ENCODE results near the gene DNAAF2. TPM values are rescaled to one million over a fixed set of nuclear protein-coding genes. Genes with fewer than 3 reads are reported as not detected.
A peak's percentile ranks its signal among the peaks of the same experiment; 100 is the strongest.
"Not testable (repeated sequence)": the region's sequence is repeated elsewhere in the genome, so short reads cannot be mapped to it uniquely, and the experiment has no call there.

DNAAF2 gene
- total RNA-seq, 1 donor from 2014 or later = 12.3 TPM

DNA sequence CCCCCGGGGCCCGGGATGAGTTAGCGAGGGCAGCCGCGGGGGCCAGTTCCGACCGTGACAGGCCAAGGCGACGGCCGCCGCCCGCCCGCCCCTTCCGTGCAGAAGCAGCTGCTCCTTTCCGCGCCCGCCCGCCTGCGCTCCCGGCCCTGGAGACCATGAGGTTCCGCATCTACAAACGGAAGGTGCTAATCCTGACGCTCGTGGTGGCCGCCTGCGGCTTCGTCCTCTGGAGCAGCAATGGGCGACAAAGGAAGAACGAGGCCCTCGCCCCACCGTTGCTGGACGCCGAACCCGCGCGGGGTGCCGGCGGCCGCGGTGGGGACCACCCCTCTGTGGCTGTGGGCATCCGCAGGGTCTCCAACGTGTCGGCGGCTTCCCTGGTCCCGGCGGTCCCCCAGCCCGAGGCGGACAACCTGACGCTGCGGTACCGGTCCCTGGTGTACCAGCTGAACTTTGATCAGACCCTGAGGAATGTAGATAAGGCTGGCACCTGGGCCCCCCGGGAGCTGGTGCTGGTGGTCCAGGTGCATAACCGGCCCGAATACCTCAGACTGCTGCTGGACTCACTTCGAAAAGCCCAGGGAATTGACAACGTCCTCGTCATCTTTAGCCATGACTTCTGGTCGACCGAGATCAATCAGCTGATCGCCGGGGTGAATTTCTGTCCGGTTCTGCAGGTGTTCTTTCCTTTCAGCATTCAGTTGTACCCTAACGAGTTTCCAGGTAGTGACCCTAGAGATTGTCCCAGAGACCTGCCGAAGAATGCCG is 13.7 kb downstream of the DNAAF2 start:
- peak; percentile 80 for DNase-seq

DNA sequence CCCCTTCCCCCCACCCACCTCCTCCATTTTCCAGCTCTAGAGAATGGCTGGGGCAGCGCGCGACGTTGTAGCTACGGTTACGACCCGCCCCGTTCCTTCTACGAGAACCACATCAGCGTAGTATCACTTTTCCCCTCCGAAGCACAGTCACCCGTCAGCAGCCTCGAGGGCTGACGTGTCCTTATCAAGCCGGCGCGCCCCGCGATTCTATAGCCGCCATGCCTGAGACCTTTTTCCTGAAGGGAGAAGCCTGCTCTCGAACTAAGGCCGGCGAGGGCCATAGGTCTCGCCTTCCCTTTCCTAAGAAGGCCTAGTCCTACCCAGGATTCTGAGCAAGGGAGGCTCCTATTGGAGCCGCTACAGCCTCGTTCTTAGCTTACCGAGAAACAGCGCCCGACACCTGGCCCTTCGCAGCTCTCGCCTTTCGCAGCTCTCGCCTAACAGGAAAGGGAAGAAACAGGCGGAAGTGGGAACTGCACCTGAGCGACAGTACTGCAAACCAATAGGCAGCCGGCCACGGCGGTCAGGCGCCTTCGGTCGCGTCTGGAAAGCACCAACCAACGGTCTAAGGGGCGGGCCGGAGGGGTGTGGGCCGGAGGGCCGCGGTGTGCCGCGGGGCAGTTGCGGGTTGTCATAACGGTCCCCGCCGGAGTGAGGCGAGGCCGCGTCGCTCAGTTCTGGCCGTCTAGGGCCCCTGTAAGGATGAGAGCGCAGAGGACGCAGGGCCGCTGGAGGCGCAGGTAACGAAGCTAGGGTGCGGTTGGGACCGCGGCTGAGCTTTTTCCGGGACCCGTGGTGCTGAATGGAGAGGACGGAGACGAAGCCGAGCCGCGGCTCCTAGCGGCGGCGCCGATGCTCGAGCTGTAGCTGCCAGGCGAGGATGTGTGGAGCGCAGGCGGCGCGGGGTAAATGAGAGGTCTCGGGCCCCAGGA is 14.6 kb downstream of the DNAAF2 start, which contains the start of the genes MGAT2 and RPL36AL:
Gene MGAT2 (plus strand): TSS at position 618 of the 932 bp plus-strand sequence. CDS start 470 bp downstream, outside the sequence.
Gene RPL36AL (minus strand): TSS at position 445 of the 932 bp plus-strand sequence. CDS start 1,522 bp downstream, outside the sequence.
- peak; percentile 99 for DNase-seq

DNA sequence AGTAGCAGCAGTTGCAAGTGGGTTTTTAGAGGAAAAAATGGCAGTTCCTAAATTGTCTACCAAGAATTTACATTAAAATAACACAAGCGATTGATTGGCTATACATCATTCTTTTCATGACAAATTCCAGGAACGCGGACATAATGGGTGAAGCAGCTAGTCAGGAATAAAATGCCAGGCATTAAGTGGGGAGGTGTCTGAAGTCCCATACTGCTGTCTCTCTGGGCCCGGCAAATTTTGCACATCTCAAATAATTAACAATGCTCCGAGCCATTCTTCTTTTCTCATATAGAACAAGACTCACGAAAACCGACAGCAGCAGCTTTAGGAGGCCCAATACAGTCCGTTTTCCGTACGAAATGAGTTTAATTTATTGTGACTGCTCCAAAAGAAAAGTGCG is 15.3 kb downstream of the DNAAF2 start:
- peak; percentile 13 for DNase-seq

DNA sequence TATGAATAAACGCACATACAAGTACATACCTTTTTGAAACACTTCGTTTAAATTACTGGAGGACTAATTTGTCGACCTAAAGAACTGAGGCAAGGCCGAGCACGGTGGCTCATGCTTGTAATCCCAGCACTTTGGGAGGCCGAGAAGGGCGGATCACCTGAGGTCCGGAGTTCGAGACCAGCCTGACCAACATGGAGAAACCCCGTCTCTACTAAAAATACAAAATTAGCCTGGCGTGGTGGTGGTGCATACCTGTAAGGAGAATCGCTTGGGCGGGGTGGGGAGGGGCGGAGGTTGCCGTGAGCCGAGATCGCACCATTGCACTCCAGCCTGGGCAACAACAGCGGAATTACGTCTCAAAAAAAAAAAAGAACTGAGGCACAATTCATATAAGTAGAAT is 15.8 kb downstream of the DNAAF2 start:
- not testable (repeated sequence) for DNase-seq

DNA sequence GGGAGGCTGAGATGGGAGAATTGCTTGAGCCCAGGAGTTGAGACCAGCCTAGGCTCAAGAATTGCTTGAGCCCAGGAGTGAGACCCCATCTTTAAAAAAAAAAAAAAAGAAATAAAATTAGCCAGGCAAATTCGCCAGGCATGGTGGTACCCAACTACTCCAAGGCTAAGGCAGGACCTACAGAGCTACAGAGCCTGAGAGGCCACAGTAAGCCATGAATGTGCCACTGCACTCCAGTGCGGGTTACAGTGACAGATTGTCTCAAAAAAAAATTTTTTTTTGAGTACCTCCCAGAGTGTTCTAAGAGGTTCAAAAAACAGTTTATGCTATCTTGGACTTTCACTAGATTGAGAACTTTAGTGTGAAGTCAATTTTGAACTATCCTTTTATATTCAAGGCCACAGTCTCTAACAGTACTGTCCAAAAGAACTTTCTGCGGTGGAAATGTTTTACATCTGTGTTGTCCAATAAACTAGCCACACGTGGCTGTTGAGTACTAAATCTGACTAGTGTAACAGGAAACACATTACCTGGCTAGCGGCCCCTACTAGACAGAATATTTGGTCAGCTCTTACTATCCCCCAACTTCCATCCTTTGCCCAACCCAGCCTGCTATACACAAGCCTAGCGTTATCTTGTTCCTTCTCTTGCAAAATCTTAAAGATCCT is 17.1 kb downstream of the DNAAF2 start:
- DNase-seq = no peak

DNA sequence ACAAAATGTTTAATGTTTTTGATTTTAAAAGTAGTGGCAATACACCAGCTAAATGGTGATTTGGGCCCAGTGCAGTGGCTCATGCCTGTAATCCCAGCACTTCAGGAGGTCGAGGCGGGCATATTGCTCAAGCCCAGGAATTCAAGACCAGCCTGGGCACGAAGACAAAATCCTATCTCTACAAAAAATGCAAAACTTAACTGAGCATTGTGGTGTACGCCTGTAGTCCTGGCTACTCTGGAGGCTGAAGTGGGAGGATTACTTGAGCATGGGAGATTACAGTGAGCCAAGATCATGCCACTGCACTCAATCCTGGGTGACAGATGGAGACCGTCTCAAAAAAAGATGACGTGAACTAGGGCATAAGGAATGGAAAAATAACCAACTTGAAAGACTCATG is 19.3 kb downstream of the DNAAF2 start:
- no peak for DNase-seq

DNA sequence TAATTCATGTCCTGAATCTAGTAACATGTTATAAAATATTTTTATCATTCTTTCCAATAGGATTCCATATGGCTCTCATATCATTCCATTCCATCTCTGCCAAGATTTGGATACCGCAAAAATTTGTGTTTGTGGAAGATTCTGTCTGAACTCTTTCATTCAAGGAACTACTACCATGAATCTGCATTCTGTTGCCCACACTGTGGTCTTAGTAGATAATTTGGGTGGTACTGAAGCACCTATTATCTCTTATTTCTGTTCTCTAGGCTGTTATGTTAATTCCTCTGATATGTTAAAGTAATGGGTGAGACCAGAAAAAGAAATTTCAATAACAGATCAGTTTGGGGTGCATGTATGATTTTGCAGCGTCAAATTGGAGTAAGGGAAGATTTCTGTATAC is 20.8 kb downstream of the DNAAF2 start:
- DNase-seq = no peak

DNA sequence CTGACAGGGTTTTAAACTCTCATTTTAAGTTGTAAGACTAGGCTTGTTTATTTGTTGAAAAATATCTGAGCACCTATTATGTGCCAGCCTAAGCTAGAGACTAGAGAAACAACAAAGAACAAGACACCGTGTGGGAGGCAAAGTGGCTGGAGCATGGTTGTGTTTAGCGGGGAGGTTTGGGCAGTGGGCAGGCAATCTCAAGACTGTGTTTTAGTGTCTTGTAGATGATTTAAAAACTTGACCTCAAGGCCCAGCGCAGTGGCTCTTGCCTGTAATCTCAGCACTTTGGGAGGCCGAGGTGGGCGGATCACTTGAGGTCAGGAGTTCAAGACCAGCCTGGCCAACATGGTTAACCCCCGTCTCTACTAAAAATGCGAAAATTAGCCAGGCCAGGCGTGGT is 22.4 kb downstream of the DNAAF2 start:
- no peak for DNase-seq

DNA sequence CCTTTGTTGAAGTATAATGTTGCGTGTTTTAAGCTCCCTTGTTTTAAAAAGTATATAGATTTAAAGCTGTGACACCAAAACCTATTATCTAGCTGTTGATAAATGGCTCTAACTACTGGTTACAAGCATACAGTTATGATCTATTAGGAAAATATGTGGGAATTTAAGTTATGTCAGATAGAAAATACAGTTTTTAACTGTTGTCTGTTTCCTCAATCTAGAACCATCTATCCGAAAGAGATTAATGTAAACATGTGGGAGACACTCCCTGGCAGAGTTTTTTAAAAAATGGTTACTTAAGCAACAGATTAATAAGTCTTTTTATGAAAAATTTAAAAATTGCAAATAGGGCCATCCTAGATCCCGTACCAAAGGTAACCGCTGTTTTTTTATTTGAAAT is 22.8 kb downstream of the DNAAF2 start:
- no peak for DNase-seq

DNA sequence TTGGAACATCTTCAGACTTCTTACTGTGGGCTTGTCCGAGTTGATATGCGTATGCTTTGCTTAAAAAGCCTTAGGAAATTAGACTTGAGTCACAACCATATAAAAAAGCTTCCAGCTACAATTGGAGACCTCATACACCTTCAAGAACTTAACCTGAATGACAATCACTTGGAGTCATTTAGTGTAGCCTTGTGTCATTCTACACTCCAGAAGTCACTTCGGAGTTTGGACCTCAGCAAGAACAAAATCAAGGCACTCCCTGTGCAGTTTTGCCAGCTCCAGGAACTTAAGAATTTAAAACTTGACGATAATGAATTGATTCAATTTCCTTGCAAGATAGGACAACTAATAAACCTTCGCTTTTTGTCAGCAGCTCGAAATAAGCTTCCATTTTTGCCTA is 27.5 kb downstream of the DNAAF2 start:
- no peak for DNase-seq

DNA sequence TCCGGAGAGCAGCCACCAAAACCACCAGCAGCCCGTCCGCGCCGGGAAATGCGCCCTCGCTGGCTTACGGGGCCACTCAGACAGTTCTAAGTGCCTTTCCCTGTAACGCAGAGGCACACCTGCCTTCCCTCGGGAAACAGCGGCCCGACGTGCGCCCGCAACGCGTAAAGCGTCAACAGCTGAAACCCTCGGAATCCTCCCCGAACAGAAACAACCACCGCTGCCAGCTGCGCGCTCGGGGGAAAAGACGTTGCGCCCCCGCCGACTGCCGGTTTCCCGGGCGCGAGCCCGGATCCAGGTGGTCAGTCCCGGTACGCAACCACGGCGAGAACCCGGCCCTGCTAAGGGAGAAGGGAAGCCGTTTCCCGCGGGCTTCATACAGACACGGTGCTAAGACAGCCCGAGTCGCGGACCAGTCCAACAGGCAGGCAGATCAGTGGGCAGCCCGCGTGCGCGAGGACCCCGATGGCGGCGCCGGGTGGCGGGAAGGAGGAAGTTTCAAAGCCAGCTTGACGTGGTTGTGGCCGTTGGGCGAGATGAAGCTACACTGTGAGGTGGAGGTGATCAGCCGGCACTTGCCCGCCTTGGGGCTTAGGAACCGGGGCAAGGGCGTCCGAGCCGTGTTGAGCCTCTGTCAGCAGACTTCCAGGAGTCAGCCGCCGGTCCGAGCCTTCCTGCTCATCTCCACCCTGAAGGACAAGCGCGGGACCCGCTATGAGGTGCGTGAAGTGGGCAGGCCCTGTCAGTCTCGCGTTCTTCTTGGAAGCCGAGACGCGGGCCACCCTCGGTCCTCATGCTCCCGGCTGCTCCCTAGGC is 36.4 kb downstream of the DNAAF2 start, which contains the start of gene LRR1:
Gene LRR1 (plus strand): TSS at position 456 of the 816 bp plus-strand sequence. CDS start 81 bp downstream, at position 537.
- peak; percentile 91 for DNase-seq

DNA sequence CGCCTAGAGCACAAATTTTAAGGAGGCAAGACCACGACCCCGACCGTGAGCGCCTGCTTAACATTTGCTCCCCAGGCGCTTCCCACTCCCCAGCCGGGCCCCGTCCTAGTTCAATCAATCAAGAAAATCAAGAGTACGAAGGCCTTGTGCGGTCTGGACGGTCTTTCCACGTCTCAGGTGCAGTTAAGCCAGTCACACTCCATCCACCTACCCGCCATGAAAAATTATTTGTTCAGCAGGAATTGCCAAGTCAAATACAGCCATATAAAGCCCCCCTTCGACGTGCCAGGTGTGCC is 36.9 kb downstream of the DNAAF2 start:
- no peak for DNase-seq

DNA sequence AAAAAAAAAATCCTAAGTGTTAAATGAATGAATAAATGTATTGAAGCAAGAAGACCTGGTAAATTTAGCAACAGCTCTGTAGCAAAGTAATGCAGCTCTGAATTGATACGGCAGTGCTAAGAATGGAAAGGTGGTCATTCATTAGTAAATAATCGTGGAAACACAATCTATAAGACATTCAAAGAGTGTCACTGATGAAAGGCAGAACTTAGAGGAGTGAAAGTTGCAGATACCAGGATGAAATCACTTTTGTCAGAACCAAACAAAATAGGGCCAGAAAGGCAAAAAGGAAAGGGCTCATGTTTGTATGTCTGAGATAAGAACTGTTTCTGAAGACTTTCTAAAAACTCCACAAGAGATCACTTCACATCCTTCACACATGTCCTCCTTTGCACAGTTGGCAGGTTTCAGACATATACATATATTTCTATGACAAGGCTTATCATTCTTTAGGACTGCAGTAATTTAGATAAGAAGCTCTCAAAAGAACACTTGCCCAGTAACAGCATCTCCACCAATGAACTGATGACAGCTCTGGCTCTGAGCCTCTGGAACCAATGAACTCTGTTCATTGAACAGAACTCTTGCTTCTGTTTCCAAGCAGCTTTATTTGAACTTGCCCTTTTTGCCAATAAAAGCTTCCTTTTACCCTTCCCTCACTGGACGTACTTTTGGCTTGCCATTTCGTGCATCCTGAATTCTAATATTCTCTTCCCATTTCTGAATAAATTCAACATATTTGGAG is 40.5 kb downstream of the DNAAF2 start:
- peak; percentile 74 for DNase-seq

DNA sequence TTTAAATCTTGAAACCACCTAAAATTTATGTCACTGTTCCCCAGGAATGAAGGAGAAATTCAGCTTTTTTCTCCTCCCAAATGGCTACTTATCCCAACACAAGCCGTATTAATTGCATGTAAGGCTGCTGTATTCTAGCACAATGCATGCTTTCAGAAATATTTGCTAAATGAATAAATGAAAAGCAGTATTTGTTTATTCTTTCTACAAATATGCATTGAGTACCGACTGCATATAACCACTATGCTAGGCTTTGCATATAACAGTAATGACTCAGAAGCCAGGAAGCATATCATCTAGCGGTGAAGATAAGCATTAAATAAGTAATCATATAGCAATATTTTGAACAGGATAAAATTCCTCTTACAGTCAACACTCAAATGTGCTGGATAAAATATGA is 42.0 kb downstream of the DNAAF2 start:
- DNase-seq = peak; percentile 10

DNA sequence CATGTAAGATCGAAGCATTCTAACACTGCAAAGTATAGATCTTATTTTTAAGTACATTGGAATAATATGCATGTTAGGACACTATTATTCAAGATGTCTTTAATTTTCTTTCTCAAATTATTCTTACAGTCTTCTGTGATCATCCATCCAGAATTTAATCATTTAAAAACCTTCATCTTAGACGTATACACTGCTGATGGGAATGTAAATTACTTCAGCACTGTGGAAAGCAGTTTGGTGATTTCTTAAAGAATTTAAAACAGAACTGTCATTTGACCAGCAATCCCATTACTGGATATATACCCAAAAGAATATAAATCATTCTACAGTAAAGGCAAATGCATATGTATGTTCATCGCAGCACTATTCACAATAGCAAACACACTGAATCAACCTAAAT is 45.7 kb downstream of the DNAAF2 start:
- DNase-seq = no peak

DNA sequence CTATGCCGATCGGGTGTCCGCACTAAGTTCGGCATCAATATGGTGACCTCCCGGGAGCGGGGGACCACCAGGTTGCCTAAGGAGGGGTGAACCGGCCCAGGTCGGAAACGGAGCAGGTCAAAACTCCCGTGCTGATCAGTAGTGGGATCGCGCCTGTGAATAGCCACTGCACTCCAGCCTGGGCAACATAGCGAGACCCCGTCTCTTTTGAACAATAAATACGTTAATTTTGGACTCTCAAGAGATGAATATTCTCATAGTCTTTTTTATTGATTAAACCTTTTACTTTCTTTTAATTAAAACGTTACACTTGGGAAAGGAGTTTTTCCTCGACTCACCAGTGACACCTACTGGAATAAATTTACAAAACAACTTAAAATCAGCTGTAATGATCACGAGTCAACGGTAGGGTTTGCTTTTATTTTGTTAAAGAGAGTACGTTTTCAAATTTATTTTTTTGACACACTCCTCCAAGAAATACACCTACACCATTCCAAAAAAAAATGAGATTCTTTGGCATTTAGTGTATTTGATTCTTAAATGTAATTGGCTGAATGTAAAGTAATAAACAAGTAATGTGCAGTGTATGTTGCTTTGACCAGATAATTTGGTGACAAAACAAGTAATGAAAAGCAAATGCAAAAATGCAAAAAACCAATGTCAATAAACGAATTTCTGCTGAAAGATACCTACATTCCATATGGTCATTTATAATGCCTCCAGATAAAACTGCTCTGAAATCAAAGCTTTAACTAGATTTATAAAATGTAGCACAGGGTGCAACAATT is 48.2 kb downstream of the DNAAF2 start:
- peak; percentile 83 for DNase-seq

DNA sequence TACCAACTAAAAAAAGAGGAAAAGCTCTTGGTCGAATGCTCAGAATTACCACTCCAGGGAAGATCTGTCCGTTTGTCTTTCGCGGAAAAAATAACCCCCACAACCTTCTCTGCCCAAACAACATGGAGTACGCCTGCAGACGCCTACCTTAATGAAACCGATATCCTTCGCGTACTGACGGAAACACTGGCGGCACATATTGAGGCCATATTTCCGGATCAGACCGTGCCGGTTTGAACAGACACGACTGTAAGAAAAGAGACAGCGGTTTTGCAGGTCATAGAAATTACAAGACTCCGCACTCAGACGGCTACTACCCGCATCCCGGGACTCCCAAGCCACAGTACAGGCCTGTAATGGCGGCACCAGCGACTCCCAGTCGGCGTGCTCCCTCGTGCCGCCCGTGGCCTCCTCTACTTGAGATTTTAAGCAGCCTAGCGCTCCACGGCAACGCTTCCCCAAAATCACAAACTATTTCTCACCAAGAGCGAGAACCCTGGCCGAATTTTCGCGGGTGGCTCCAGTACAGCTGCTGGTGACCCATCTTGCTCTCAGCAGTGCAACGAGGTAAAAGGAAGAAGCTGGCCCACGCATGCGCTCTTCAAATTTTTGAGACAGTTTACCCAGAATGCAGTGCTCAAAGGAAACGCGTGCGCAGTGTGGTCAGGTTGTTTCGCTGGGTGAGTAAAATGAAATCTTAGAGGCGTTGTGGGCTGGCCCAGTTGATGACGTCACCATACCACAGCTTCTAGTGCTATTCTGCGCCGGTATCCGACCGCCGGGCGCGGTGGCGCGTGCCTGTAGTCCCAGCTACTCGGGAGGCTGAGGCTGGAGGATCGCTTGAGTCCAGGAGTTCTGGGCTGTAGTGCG is 49.0 kb downstream of the DNAAF2 start, which contains the start of gene RPS29:
Gene RPS29 (minus strand): TSS at position 578 of the 870 bp plus-strand sequence. CDS start 34 bp downstream, at position 544.
- DNase-seq = peak; percentile 100

DNA sequence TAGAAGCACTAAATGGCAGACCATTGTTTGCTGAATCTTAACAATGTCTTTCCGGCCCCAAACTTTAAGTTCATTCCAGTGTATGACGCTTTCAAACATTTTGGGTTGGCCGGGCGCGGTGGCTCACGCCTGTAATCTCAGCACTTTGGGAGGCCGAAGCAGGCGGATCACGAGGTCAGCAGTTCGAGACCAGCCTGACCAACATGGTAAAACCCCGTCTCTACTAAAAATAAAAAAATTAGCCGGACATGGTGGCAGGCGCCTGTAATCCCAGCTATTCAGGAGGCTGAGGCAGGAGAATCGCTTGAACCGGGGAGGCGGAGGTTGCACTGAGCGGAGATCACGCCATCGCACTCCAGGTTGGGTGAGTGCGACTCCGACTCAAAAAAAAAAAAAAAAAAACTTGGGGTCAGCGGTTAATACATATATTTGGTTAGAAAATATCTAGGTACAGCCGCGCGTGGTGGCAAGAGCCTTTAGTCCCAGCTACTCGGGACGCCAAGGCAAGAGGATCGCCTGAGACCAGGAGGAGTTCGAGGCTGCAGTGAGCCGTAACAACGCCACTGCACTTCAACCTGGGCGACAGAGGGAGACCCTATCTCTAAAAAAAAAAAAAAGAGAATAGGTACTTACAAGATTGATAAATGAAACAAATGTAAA is 49.9 kb downstream of the DNAAF2 start:
- peak; percentile 24 for DNase-seq

DNA sequence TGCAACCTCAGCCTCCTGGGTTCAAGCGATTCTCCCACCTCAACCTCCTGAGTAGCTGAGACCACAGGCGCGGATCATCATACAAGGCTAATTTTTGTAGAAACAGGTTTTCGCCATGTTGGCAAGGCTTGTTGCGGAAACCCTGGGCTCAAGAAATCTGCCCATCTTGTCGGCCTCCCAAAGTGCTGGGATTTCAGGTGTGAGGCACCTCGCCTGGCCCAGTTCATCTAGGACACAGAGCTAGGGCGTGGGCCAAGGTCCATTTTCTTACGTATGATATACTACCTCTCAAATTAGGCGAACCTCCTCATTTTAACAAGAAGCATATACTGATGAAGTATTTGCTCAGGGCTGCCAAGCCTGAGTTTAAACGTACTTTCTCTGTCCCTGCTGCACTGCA is 51.0 kb downstream of the DNAAF2 start:
- DNase-seq = no peak

All from dermis blood vessel endothelial cell (primary cell).